Measurements from ENCODE around the gene DKC1.
"Not testable (repeated sequence)": the region's sequence is repeated elsewhere in the genome, so short reads cannot be mapped to it uniquely, and the experiment has no call there.

Gene DKC1

DNA sequence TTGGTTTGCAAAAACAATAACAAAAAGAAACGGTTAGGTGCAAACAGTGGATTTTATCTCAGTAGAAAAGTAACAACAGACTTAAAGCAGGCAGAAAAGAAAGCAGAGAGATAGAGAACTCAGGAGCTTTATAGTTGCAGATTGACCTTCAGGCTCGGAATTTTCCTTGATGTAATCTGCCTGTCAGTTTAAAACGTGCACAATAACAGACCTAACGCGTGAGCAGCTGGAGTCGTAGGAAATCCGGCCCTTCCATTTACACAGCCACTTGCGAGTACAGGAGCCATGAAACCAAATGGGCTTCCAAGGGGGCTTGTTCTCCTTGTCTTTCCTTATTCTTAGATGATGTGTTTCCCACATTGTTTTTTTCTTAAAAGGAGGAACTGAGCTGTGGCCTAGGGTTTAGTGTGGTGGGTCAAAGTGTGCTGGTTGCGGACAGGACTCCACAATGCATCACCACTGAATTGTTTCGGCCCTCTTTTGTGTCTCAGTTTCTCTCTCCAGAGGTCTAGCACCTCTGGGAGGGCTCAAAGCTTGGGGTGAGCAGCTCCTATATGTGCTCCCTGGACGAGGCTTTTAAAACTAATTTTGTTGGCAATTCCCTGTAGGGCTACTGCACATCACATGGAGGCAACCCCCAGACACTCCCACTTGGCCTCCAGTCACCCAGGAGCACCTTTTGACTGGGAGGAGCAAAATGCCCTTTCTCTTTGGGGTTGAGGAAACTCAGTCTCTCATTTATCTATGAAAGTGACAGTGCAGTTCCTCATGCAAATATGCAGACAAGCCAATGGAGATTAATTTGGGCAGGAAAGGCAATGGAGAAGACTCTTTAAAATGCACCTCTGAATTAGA is 56.5 kb downstream of the DKC1 start:
- DNase-seq (ENCODE audit: low spot score): no peak

DNA sequence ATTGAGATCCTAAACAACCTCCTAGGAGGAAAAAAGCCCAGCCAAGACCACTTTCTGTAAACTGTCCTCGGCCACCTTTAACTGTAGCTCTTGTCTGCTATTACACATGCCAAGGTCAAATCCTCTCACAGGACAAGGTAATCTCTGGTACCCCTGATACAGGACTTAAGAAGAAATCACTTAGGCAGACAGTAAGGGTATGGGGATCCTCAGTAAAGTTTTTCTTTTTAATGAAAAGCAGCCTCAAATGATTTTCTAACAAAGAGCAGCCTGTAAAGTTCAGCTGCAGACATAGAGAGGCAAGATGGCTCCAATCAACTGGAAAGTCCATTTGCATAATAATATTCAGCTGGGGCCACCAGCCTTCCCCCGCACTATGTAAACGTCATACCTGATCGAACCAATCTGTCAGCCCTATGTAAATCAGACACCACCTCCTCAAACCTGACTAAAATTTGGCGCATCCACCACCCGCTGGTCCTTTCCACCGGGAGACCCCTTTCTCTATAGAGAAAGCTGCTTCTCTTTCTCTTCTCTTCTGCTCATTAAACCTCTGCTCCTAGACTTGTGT is 57.2 kb downstream of the DKC1 start:
- no peak for DNase-seq (ENCODE audit: low spot score)

DNA sequence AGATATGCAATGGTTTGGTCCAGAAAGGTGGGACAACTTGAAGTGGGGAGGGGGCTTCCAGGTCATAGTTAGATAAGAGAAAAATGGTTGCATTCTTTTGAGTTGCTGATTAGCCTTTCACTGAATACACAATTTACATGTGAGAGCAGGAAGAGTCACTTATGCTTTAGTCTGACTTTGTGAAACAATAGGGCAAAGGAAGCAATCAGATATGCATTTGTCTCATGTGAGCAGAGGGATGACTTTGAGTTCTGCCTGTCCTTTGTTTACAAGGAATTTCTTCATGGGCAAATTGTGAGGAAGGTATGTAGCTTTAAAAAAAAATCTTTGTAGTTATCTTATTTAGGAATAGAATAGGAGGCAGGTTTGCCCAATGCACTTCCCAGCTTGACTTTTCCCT is 58.9 kb downstream of the DKC1 start:
- no peak for DNase-seq (ENCODE audit: low spot score)

DNA sequence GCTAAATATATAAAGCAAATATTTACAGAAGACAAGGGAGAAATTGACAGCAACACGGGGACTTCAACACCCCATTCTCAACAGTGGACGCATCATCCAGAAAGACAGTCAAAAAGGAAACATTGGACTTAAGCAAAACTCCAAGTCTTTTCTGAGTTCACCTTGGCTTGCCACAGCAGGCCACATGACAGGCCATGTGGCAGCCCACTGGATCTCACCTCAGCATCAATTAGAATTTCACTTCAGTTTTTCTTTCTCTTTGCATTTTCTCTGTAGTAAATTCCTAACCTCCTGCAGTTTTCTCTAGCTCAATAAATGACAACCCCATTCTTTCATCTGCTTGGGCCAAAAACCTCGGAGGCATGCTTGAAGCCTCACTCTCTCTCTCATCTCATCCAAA is 59.4 kb downstream of the DKC1 start:
- DNase-seq (ENCODE audit: low spot score): no peak

DNA sequence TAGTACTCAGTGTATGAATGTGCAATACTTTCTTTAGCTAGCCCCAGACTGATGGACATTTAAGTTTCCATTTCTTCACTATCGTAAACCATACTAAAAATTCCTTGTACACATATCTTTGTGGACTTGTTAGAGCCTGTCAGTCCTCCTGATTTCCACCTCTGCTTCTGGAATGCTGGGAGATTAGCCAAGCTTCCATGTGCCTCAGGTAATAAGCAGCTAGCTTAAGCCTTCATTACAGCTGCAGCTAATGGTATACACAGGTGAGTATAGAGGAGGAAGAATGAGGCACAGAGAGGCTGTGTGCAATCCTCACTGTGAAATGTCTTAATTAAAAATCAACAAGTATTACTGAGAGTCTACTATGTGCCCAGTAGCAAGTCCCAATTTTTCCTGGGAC is 62.0 kb downstream of the DKC1 start:
- DNase-seq (ENCODE audit: low spot score): no peak

DNA sequence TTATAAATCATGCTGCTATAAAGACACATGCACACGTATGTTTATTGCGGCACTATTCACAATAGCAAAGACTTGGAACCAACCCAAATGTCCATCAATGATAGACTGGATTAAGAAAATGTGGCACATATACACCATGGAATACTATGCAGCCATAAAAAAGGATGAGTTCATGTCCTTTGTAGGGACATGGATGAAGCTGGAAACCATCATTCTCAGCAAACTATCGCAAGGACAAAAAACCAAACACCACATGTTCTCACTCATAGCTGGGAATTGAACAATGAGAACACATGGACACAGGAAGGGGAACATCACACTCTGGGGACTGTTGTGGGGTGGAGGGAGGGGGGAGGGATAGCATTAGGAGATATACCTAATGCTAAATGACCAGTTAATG is 62.9 kb downstream of the DKC1 start:
- not testable (repeated sequence) for DNase-seq (ENCODE audit: low spot score)

All from pons (tissue), 1 donor.